GM10266 (cell line): ENCODE data around the gene CCDC106.

Source experiments
- DNase-seq: peaks from one replicate; pipeline ENCODE4 v3.0.0; 2012; ENCODE audit errors: extremely low spot score
- CTCF ChIP-seq: IDR thresholded peaks from 2 replicates; pipeline ENCODE4 v1.5.1; 2012; ENCODE audit warnings: mild to moderate bottlenecking, low read depth; ENCODE audit not compliant: control insufficient read depth, insufficient read depth; ENCODE audit errors: missing control alignments

CCDC106 gene

GRCh38 chr19:55691561-55692481, 43.8 kb downstream of the CCDC106 start:
- DNase-seq = no peak
- TF ChIP-seq CTCF = no peak

DNA sequence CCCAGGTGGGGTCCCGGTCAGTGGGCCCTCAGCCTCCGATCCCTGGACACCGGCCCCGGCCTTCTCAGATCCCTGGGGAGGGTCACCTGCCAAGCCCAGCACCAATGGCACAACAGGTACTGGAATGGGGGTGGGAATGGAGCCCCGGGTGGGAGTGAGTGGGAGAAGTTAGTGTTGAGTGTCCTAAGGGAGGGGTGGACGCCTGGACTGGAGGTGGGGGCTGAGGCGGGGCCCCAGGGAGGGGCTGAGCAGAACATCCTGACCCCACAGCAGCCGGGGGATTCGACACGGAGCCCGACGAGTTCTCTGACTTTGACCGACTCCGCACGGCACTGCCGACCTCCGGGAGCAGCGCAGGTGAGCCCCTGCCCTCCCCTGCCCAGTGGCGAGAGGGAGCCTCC, 44.7 kb downstream of the CCDC106 start:
- TF ChIP-seq CTCF = no peak
- DNase-seq = no peak

GRCh38 chr19:55693336-55693974, 45.4 kb downstream of the CCDC106 start:
- no peak for TF ChIP-seq CTCF
- DNase-seq = no peak

- TF ChIP-seq CTCF = no peak
- no peak for DNase-seq
Measured at GRCh38 chr19:55694241-55694655, 46.2 kb downstream of the CCDC106 start.

DNA sequence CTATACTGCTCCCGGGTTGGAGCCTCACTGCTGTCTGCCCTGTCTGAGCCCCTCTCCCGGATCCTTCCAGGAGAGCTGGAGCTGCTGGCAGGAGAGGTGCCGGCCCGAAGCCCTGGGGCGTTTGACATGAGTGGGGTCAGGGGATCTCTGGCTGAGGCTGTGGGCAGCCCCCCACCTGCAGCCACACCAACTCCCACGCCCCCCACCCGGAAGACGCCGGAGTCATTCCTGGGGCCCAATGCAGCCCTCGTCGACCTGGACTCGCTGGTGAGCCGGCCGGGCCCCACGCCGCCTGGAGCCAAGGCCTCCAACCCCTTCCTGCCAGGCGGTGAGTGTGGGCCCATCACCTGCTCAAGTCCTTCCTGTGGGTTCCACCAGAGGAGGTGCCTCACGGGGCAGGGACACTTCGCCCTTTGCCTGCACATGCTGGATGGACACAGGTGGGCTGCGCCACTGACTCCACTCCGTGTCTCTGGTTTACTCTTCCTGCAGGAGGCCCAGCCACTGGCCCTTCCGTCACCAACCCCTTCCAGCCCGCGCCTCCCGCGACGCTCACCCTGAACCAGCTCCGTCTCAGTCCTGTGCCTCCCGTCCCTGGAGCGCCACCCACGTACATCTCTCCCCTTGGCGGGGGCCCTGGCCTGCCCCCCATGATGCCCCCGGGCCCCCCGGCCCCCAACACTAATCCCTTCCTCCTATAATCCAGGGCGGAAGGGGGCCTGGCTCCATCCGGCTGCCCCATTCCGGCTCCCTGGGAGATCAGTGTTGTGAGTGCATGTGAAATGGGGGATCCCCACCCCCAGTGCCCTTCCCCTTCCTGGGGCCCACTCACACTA, 46.9 kb downstream of the CCDC106 start:
- no peak for TF ChIP-seq CTCF
- DNase-seq = no peak

- no peak for DNase-seq
- TF ChIP-seq CTCF = no peak
Measured at GRCh38 chr19:55695511-55696290, 47.7 kb downstream of the CCDC106 start.
